ENCODE data around the gene SPATA31D1.

The SPATA31D1 gene

GRCh38 chr9:82021198-82021597 is 32.6 kb downstream of the SPATA31D1 start:
- no peak overlapping the region for H3K27ac ChIP-seq (ENCODE audit: low read depth, low read length, poor library complexity, severe bottlenecking)

GRCh38 chr9:82022121-82022520 is 33.5 kb downstream of the SPATA31D1 start:
- H3K9ac ChIP-seq (ENCODE audit: low read length): no peak overlapping the region
- no peaks in the 10 kb centered on the region for H4K20me1 ChIP-seq (ENCODE audit: insufficient read depth, low read length)
- H3K9me2 ChIP-seq (ENCODE audit: low read depth, low read length): no peaks in the 10 kb centered on the region
- H3K4me3 ChIP-seq (ENCODE audit: low read depth, low read length, poor library complexity, severe bottlenecking): no peak overlapping the region
- no peaks in the 10 kb centered on the region for H3K4me1 ChIP-seq (ENCODE audit: insufficient read depth, low read length, severe bottlenecking)
- TF ChIP-seq EZH2 (IDR thresholded peaks at IDR 0.05; ENCODE audit: borderline replicate concordance, low read length) (no peak), CTCF (IDR thresholded peaks at IDR 0.05; ENCODE audit: low read length) (no peak)
- H3K79me2 ChIP-seq (ENCODE audit: insufficient read depth, low read length): no peaks in the 10 kb centered on the region
- no peak overlapping the region for H2AFZ ChIP-seq (ENCODE audit: low read length)
- H3K27ac ChIP-seq (ENCODE audit: low read depth, low read length, poor library complexity, severe bottlenecking): no peak overlapping the region
- no peaks in the 10 kb centered on the region for H3K27me3 ChIP-seq (ENCODE audit: insufficient read depth, low read length)
- H3K36me3 ChIP-seq (ENCODE audit: insufficient read depth, low read length): no peaks in the 10 kb centered on the region
- no peak overlapping the region for H3K4me2 ChIP-seq (ENCODE audit: low read length)
- no peaks in the 10 kb centered on the region for H3K9me3 ChIP-seq (ENCODE audit: low read length)
- H3F3A ChIP-seq (ENCODE audit: insufficient read depth, low read length): no peaks in the 10 kb centered on the region

More at GRCh38 chr9:82021198-82021597, 32.6 kb downstream of the SPATA31D1 start:
- Histone ChIP-seq H3K79me2 (ENCODE audit: insufficient read depth, low read length) (no peaks in the 10 kb centered on the region), H3K4me3 (ENCODE audit: low read depth, low read length, poor library complexity, severe bottlenecking) (no peak overlapping the region), H3K9me2 (ENCODE audit: low read depth, low read length) (no peaks in the 10 kb centered on the region), H3K4me2 (ENCODE audit: low read length) (no peak overlapping the region), H3K9ac (ENCODE audit: low read length) (no peak overlapping the region), H4K20me1 (ENCODE audit: insufficient read depth, low read length) (no peaks in the 10 kb centered on the region), H3K27me3 (ENCODE audit: insufficient read depth, low read length) (no peaks in the 10 kb centered on the region), H3K9me3 (ENCODE audit: low read length) (no peaks in the 10 kb centered on the region), H3K4me1 (ENCODE audit: insufficient read depth, low read length, severe bottlenecking) (no peaks in the 10 kb centered on the region), H2AFZ (ENCODE audit: low read length) (no peak overlapping the region), H3F3A (ENCODE audit: insufficient read depth, low read length) (no peaks in the 10 kb centered on the region), H3K36me3 (ENCODE audit: insufficient read depth, low read length) (no peaks in the 10 kb centered on the region)
- no peak for TF ChIP-seq CTCF (IDR thresholded peaks at IDR 0.05; ENCODE audit: low read length)
- no peak for TF ChIP-seq EZH2 (IDR thresholded peaks at IDR 0.05; ENCODE audit: borderline replicate concordance, low read length)

GRCh38 chr9:82024908-82025307 is 36.3 kb downstream of the SPATA31D1 start:
- H4K20me1 ChIP-seq (ENCODE audit: insufficient read depth, low read length): no peaks in the 10 kb centered on the region
- H3K27ac ChIP-seq (ENCODE audit: low read depth, low read length, poor library complexity, severe bottlenecking): no peak overlapping the region
- H3K27me3 ChIP-seq (ENCODE audit: insufficient read depth, low read length): no peaks in the 10 kb centered on the region
- H3K4me3 ChIP-seq (ENCODE audit: low read depth, low read length, poor library complexity, severe bottlenecking): no peak overlapping the region
- H3K36me3 ChIP-seq (ENCODE audit: insufficient read depth, low read length): no peaks in the 10 kb centered on the region
- H2AFZ ChIP-seq (ENCODE audit: low read length): no peak overlapping the region
- no peak for TF ChIP-seq CTCF (IDR thresholded peaks at IDR 0.05; ENCODE audit: low read length)
- TF ChIP-seq EZH2 (IDR thresholded peaks at IDR 0.05; ENCODE audit: borderline replicate concordance, low read length): no peak
- H3K9me3 ChIP-seq (ENCODE audit: low read length): no peaks in the 10 kb centered on the region
- H3K79me2 ChIP-seq (ENCODE audit: insufficient read depth, low read length): no peaks in the 10 kb centered on the region
- H3F3A ChIP-seq (ENCODE audit: insufficient read depth, low read length): no peaks in the 10 kb centered on the region
- no peak overlapping the region for H3K4me2 ChIP-seq (ENCODE audit: low read length)
- no peaks in the 10 kb centered on the region for H3K9me2 ChIP-seq (ENCODE audit: low read depth, low read length)
- no peak overlapping the region for H3K9ac ChIP-seq (ENCODE audit: low read length)
- H3K4me1 ChIP-seq (ENCODE audit: insufficient read depth, low read length, severe bottlenecking): no peaks in the 10 kb centered on the region
